Activated CD4-positive, alpha-beta memory T cell treated with anti-CD3 and anti-CD28 coated beads for 36 hours (primary cell): ENCODE data around the gene ATRX. TPM values are rescaled to one million over a fixed set of nuclear protein-coding genes. Genes with fewer than 3 reads are reported as not detected.
"Not testable (repeated sequence)": the region's sequence is repeated elsewhere in the genome, so short reads cannot be mapped to it uniquely, and the experiment has no call there.

Experiments
- CTCF ChIA-PET: fragments of 350-600 bp; sonication (Branson Sonifier 250); formaldehyde crosslinking; loops from one replicate; lab custom pipeline; 2021; ENCODE audit warnings: antibody characterized with exemption, inconsistent platforms; lab: Charles Lee
- POLR2A ChIA-PET: fragments of 350-600 bp; sonication (Branson Sonifier 250); formaldehyde crosslinking; loops from one replicate; lab custom pipeline; 2021; ENCODE audit warnings: antibody characterized with exemption; lab: Charles Lee
- DNase-seq: peaks from one replicate; pipeline ENCODE4 v3.0.0-alpha.2; 2020
- H3K27ac Mint-ChIP-seq: one replicate; pipeline ENCODE4 v1.8.0; 2021; ENCODE audit warnings: mixed read lengths
- H3K27me3 Mint-ChIP-seq: one replicate; pipeline ENCODE4 v1.8.0; 2021; ENCODE audit warnings: mixed read lengths
- H3K36me3 Mint-ChIP-seq: one replicate; pipeline ENCODE4 v1.8.0; 2021; ENCODE audit warnings: mixed read lengths
- H3K4me1 Mint-ChIP-seq: one replicate; pipeline ENCODE4 v1.8.0; 2021; ENCODE audit warnings: low read depth, mixed read lengths
- H3K4me3 Mint-ChIP-seq: one replicate; pipeline ENCODE4 v1.8.0; 2021; ENCODE audit warnings: mild to moderate bottlenecking, mixed read lengths
- H3K9me3 Mint-ChIP-seq: one replicate; pipeline ENCODE4 v1.8.0; 2021; ENCODE audit warnings: mixed read lengths
- intact Hi-C: fragments of 100-400 bp; cut with micrococcal nuclease; formaldehyde crosslinking; loops from one replicate; pipeline ENCODE4 v1.15.1; 2023
- total RNA-seq, 2 experiments: library from RNA; stranded (reverse); gene quantifications; one replicate each; pipeline ENCODE4 v1.2.3, GENCODE V29; 2021

ATRX gene
- total RNA-seq, 2 experiments from 2014 or later, result 56.8 to 60.4 TPM

DNA sequence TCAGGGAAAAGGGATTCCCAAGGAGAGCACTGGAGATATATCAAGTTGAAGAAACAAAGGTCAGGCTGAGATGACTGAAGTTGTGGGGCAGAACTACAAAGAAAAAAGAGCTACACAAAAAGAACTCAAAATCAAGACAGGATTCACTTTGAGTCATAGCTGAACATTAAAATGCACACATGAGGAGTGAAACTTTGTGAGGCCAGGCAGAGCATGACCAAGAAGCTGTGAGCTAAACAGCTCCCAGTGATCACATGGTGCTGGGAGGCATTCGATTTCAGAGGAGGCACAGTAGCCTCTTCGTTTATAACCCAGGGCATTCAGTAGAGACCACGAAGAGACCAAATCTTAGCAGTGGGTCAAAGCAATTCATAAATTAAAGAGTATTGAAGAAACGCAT lies 145.3 kb downstream of the ATRX start:
- intact Hi-C loops, result loop anchor here (5.0 kb wide), 1 partner anchor 257 kb away; the partner anchor contains the start of genes COX7B and MAGT1
- Mint-ChIP-seq H3K4me3 (no peak overlapping the region), H3K9me3 (peaks cover 2% of the 10 kb centered on the region), H3K36me3 (peaks cover 31% of the 10 kb centered on the region), H3K27ac (peak overlapping the region; percentile 59), H3K4me1 (peaks cover 7% of the 10 kb centered on the region), H3K27me3 (no peaks in the 10 kb centered on the region)
- ChIA-PET CTCF (no interaction called here), POLR2A (no interaction called here)
- DNase-seq, result peak; percentile 39

DNA sequence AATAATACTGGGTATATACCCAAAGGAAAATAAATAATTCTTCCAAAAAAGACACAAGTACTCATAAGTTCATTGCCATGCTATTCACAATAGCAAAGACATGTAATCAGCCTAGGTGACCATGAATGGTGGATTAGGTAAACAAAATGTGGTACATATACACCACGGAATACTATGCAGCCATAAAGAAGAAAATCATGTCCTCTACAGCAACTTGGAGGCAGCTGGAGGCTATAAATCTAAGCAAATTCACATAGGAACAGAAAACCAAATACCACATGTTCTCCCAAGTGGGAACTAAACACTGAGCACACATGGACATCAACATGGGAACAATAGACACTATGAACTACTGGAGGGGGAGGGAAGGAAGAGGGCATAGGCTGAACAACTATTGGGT lies 146.2 kb downstream of the ATRX start:
- no peak overlapping the region for H3K4me3 Mint-ChIP-seq
- ChIA-PET POLR2A (no interaction called here), CTCF (no interaction called here)
- H3K4me1 Mint-ChIP-seq, result peaks cover 7% of the 10 kb centered on the region
- H3K27ac Mint-ChIP-seq, result no peak overlapping the region
- peaks cover 25% of the 10 kb centered on the region for H3K36me3 Mint-ChIP-seq
- no peak for DNase-seq
- H3K27me3 Mint-ChIP-seq, result no peaks in the 10 kb centered on the region
- intact Hi-C loops, result loop anchor here (5.0 to 10.0 kb wide), 2 partner anchors 145 to 257 kb away; partner anchors contain the start of genes ATRX, COX7B and MAGT1
- peaks cover 2% of the 10 kb centered on the region for H3K9me3 Mint-ChIP-seq

DNA sequence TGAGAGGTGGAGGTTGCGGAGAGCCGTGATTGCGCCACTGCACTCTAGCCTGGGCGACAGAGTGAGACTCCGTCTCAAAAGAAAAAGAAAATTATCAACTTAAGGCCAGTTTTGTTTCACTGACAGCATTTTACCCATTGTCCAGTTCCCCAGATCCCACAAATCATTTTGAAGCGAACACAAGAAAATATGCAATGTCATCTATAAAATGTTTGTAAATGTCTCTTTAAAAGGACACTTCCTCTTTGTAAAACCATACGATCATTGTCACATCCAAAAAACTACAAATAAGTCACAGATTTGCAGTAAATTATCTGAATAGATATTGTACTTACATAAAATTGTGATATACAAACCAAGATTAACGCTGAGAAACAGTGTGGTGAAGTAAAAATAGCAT lies 147.6 kb downstream of the ATRX start:
- no peak for DNase-seq
- POLR2A ChIA-PET, result no interaction called here
- H3K36me3 Mint-ChIP-seq, result peaks cover 21% of the 10 kb centered on the region
- intact Hi-C loops, result loop anchor here (10.0 kb wide), 1 partner anchor 146 kb away; the partner anchor contains the start of gene ATRX
- CTCF ChIA-PET, result no interaction called here
- H3K4me1 Mint-ChIP-seq, result peaks cover 7% of the 10 kb centered on the region
- no peaks in the 10 kb centered on the region for H3K9me3 Mint-ChIP-seq
- no peak overlapping the region for H3K27ac Mint-ChIP-seq
- no peak overlapping the region for H3K4me3 Mint-ChIP-seq
- no peaks in the 10 kb centered on the region for H3K27me3 Mint-ChIP-seq

DNA sequence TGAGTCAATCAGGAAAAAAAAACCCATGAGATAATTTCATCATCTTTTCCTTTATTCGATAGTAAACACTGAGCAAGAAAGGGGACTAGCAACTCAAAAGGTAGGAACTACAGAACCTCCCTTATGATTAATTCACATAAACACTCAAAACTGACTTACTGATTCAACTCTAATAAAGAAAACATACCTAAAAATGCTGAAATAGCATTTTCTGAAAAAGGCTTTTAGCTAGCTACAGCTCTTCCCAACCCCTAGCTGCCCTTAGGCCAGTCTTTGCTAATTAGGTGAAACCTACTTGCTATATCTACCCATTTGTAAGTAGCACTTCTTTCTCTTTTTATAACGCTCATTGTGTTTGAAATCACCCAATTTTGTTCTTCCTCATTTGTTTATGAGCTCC lies 150.6 kb downstream of the ATRX start:
- no peak for DNase-seq
- ChIA-PET POLR2A (no interaction called here), CTCF (no interaction called here)
- no peak overlapping the region for H3K27ac Mint-ChIP-seq
- peaks cover 1% of the 10 kb centered on the region for H3K4me1 Mint-ChIP-seq
- H3K9me3 Mint-ChIP-seq, result no peaks in the 10 kb centered on the region
- peaks cover 11% of the 10 kb centered on the region for H3K36me3 Mint-ChIP-seq
- no peak overlapping the region for H3K4me3 Mint-ChIP-seq
- H3K27me3 Mint-ChIP-seq, result no peaks in the 10 kb centered on the region
- intact Hi-C loops, result loop anchor here (10.0 kb wide), 1 partner anchor 149 kb away; the partner anchor contains the start of gene ATRX

DNA sequence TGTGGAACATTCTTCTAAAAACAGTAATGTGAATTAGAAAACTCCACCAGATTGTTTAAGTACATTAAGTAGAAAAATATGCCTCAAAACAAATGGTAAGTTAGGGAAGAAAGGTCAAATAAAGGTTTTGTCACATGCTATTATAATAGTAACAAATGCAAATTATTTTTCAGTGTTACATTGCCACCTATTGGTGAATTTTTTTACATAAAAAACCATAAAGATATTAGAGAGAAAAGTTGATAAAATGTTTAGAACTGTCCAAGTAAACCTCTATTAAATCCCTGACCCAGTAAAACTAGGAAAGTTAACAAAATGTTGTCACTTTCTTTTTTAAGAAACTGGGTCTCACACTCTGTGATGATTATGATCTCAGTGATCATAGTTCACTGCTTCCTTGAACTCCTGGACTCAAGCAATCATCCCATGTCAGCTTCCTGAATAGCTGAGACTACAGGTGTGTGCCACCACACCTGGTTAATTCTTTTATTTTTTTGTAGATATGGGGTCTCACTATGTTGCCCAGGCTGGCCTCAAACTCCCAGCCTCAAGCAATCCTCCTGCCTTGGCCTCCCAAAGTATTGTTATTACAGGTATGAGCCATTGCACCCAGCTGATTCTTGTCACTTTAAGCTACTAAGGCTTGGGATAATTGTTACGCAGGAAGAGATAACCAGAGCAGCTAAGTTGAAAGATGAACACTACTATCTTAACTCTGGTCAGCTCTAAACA lies 157.6 kb downstream of the ATRX start:
- intact Hi-C loops, result no loop called here

DNA sequence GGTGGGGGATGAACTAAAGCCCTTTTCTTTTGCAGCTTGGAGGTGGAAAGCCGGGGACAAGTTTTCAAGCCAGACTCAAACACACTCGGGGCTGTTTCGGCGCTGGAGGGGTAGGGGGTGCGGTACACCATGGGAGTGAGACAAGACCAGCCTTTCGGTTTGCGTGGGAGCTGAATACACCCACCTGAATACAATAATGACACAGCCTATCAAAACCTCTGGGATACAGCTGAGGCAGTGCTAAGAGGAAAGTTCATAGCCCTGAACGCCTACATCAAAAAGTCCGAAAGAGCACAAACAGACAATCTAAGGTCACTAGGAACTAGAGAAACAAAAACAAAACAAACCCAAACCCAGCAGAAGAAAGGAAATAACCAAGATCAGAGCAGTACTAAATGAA lies 163.3 kb downstream of the ATRX start:
- Mint-ChIP-seq H3K9me3 (no peaks in the 10 kb centered on the region), H3K4me3 (no peak overlapping the region), H3K27me3 (no peaks in the 10 kb centered on the region), H3K36me3 (peaks cover 15% of the 10 kb centered on the region), H3K4me1 (peaks cover 25% of the 10 kb centered on the region), H3K27ac (no peak overlapping the region)
- ChIA-PET CTCF (no interaction called here), POLR2A (no interaction called here)
- peak; percentile 13 for DNase-seq
- intact Hi-C loops, result no loop called here

More for the DNA sequence above, 157.6 kb downstream of the ATRX start:
- no peak overlapping the region for H3K4me3 Mint-ChIP-seq
- peaks cover 11% of the 10 kb centered on the region for H3K4me1 Mint-ChIP-seq
- no peak for DNase-seq
- peaks cover 14% of the 10 kb centered on the region for H3K36me3 Mint-ChIP-seq
- H3K9me3 Mint-ChIP-seq, result no peaks in the 10 kb centered on the region
- no peaks in the 10 kb centered on the region for H3K27me3 Mint-ChIP-seq
- POLR2A ChIA-PET, result no interaction called here
- CTCF ChIA-PET, result interaction anchor here (0.6 kb wide), 3 partner anchors 81 to 192 kb away, joined by 3 to 5 read pairs (median 3); no protein-coding TSS in a partner anchor
- H3K27ac Mint-ChIP-seq, result no peak overlapping the region

DNA sequence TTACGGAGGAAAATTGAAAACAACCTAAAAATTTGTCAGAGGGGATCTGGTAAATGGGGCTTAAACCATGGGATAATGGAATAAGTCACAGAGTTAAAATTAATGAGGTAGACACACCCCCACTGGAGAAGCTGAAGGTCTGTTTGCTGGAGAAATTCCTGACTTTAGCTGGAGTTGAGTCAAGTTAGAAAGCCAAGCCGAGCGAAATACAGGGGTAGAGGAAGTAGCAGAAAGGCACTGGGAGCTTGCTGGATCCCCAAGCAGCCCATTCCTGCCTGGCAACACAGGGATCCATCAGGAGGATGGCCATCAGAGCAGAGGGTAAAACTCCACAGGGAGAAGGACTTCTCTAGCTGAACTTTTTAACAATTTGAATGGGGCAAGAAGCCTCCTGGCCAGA lies 163.8 kb downstream of the ATRX start:
- Mint-ChIP-seq H3K4me3 (no peak overlapping the region), H3K36me3 (peaks cover 15% of the 10 kb centered on the region)

DNA sequence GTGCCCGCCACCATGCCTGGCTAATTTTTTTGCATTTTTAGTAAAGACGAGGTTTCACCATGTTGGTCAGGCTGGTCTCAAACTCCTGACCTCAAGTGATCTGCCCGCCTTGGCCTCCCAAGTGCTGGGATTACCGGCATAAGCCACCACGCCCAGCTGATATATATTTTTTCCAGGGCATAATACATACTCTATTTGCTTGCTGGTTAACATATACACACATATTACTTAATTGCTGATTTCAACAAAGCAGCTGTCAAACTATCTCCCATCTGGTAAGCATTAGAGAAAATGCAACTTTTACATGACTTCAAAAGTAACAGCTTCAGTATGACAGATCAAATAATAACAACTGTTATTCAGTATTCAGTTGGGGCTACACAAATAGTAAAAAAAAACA lies 164.6 kb downstream of the ATRX start:
- DNase-seq, H3K27me3 Mint-ChIP-seq, intact Hi-C loops, H3K9me3 Mint-ChIP-seq, CTCF ChIA-PET, H3K4me3 Mint-ChIP-seq, H3K27ac Mint-ChIP-seq, POLR2A ChIA-PET: not testable (repeated sequence)
- peaks cover 15% of the 10 kb centered on the region for H3K36me3 Mint-ChIP-seq
- peaks cover 25% of the 10 kb centered on the region for H3K4me1 Mint-ChIP-seq

More for the DNA sequence above, 163.8 kb downstream of the ATRX start:
- CTCF ChIA-PET, result no interaction called here
- DNase-seq, result no peak
- no peak overlapping the region for H3K27ac Mint-ChIP-seq
- H3K27me3 Mint-ChIP-seq, result no peaks in the 10 kb centered on the region
- peaks cover 25% of the 10 kb centered on the region for H3K4me1 Mint-ChIP-seq
- POLR2A ChIA-PET, result no interaction called here
- intact Hi-C loops, result no loop called here
- H3K9me3 Mint-ChIP-seq, result no peaks in the 10 kb centered on the region

DNA sequence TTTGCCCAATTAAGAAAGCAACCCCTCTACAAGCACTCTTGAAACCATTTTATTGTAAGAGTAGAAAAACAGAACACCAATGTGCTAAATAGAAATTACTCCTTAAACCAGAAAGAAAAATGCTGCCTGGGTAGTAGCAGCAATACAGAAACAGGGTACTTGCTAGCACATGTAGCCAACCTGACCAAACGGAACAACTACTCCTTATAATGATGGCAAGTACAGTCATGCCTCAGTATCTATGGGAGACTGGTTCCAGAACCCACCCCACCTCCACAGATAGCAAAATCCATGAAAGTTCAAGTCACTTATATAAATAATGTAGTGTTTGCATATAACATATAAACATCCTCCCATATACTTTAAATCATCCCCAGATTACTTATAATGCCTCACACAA lies 168.8 kb downstream of the ATRX start:
- ChIA-PET CTCF (no interaction called here), POLR2A (no interaction called here)
- H3K36me3 Mint-ChIP-seq, result peaks cover 6% of the 10 kb centered on the region
- no peaks in the 10 kb centered on the region for H3K9me3 Mint-ChIP-seq
- H3K27ac Mint-ChIP-seq, result no peak overlapping the region
- DNase-seq, result no peak
- intact Hi-C loops, result no loop called here
- H3K4me3 Mint-ChIP-seq, result no peak overlapping the region
- peaks cover 4% of the 10 kb centered on the region for H3K4me1 Mint-ChIP-seq
- H3K27me3 Mint-ChIP-seq, result no peaks in the 10 kb centered on the region

DNA sequence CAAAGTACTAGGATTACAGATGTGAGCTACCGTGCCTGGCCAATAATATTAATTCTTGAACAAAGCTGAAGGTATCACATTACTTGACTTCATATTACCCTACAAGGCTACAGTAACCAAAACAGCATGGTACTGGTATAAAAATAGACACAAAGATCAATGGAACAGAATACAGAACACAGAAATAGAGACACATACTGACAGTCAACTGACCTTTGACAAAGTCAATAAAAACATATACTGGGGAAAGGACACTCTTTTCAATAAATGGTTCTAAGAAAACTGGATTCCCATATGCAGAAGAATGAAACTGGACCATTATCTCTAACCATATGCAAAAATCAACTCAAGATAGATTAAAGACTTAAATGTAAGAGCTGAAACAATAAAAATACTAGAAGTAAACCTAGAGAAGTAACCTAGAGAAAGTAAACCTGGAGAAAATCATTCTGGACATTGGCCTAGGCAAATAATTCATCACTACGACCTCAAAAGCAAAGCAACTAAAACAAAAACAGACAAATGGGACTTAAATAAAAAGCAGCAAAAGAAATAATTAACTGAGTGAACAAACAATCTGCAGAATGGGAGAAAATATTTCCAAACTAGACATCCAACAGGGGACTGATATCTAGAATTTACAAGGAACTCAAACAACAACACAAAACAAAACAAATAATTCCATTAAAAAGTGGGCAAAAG lies 182.2 kb downstream of the ATRX start:
- H3K27ac Mint-ChIP-seq, result no peak overlapping the region
- CTCF ChIA-PET, result no interaction called here

DNA sequence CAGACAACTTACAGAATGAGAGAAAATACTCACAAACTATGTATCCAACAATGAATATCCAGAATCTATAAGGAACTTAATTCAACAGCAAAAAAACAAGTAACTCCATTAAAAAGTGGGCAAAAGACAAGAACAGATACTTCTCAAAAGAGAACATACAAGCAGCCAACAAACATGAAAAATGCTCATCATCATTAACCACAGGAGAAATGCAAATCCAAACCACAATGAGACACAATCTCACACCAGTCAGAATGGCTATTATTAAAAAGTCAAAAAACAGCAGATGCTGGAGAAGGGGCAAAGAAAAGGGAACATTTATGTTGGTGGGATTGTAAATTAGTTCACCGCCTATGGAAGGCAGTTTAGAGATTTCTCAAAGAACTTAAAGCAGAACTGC lies 188.5 kb downstream of the ATRX start:
- no peak for DNase-seq
- Mint-ChIP-seq H3K9me3 (no peaks in the 10 kb centered on the region), H3K36me3 (peaks cover 16% of the 10 kb centered on the region), H3K4me3 (no peak overlapping the region), H3K27ac (no peak overlapping the region), H3K27me3 (no peaks in the 10 kb centered on the region), H3K4me1 (peaks cover 14% of the 10 kb centered on the region)
- intact Hi-C loops, result no loop called here
- CTCF ChIA-PET, result no interaction called here
- POLR2A ChIA-PET, result no interaction called here

More for the DNA sequence above, 182.2 kb downstream of the ATRX start:
- POLR2A ChIA-PET, result no interaction called here
- intact Hi-C loops, result no loop called here
- DNase-seq, result no peak
- Mint-ChIP-seq H3K27me3 (no peaks in the 10 kb centered on the region), H3K4me1 (peaks cover 4% of the 10 kb centered on the region), H3K36me3 (peaks cover 6% of the 10 kb centered on the region), H3K4me3 (no peak overlapping the region), H3K9me3 (no peaks in the 10 kb centered on the region)

DNA sequence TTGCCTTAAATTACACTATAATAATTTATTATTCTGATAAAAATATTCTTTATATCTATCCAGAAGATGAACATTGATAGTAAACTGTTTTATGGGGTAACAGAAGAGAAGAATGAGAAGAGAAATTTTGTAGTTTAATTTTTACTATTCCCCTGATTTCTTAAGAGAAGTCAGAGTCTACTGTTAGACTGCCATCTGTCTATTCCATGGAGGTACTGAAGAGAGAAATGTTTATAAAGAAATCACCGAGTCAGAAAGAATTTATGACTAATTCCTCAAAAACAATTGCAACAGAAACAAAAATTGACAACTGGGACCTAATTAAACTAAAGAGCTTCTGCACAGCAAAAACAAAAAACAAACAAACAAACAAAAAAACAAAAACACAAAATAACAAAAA lies 188.9 kb downstream of the ATRX start:
- Mint-ChIP-seq H3K27me3 (no peaks in the 10 kb centered on the region), H3K27ac (no peak overlapping the region)
- CTCF ChIA-PET, result no interaction called here

More for the DNA sequence above, 188.9 kb downstream of the ATRX start:
- Mint-ChIP-seq H3K4me1 (peaks cover 14% of the 10 kb centered on the region), H3K36me3 (peaks cover 16% of the 10 kb centered on the region), H3K4me3 (no peak overlapping the region), H3K9me3 (no peaks in the 10 kb centered on the region)
- DNase-seq, result no peak
- intact Hi-C loops, result no loop called here
- POLR2A ChIA-PET, result no interaction called here
